GM12878 (cell line): ENCODE results near the gene ADD2. TPM values are rescaled to one million over a fixed set of nuclear protein-coding genes. Genes with fewer than 3 reads are reported as not detected.

Experiments used
- ATAC-seq: fragments of 200-7000 bp; cut with Tn5 transposase; 3 replicates; pipeline ENCODE4 v1.9.1; 2020; ENCODE audit warnings: mild to moderate bottlenecking, moderate library complexity
- BruUV-seq: library from RNA; stranded (reverse); fragments of 400-500 nt; replicated peaks from 2 replicates; lab custom pipeline; 2021; lab: Mats Ljungman, UMichigan
- CTCF ChIA-PET: fragments of 300-600 bp; sonication (Branson Sonifier 250); formaldehyde crosslinking; extraction: SDS; loops from one replicate; lab custom pipeline; 2021; ENCODE audit warnings: inconsistent platforms; lab: Yijun Ruan, JAX
- POLR2A ChIA-PET: fragments of 350-600 bp; formaldehyde crosslinking; extraction: SDS; loops from one replicate; lab custom pipeline; 2021; ENCODE audit warnings: inconsistent platforms; lab: Charles Lee
- RAD21 ChIA-PET: fragments of 300-600 bp; sonication (Branson Sonifier 250); formaldehyde crosslinking; loops from one replicate; lab custom pipeline; 2023; ENCODE audit warnings: antibody characterized with exemption; ENCODE audit not compliant: unreplicated experiment; lab: Charles Lee
- SMC1A ChIA-PET: fragments of 300-600 bp; sonication (Branson Sonifier 250); formaldehyde crosslinking; loops from one replicate; lab custom pipeline; 2023; ENCODE audit not compliant: unreplicated experiment, uncharacterized antibody; lab: Charles Lee
- DNase-seq: peaks from one replicate; pipeline ENCODE4 v3.0.0-alpha.2; 2011; ENCODE audit warnings: low read depth, low spot score
- FAIRE-seq: peaks from 3 replicates; lab custom pipeline; 2011; peaks lifted over from hg19 to GRCh38; lab: Jason Lieb, UNC
- H2AFZ ChIP-seq: 2 replicates; pipeline ENCODE4 v1.6.0; 2011; ENCODE audit warnings: low read depth, low read length, control low read depth; ENCODE audit not compliant: control insufficient read depth
- H3K27ac ChIP-seq: 2 replicates; pipeline ENCODE4 v1.5.1; 2011; ENCODE audit warnings: control low read depth; ENCODE audit not compliant: control insufficient read depth, insufficient read depth
- H3K27me3 ChIP-seq, 2 experiments: replicated peaks in 1 of 2; 2 replicates each; pipeline versions ENCODE4 v1.6.0 to v1.6.1; 2011; ENCODE audit warnings: low read length in 1 of 2; ENCODE audit not compliant: control insufficient read depth in 2 of 2, insufficient read depth in 2 of 2
- H3K36me3 ChIP-seq, 2 experiments: 2 replicates each; pipeline ENCODE4 v1.5.1; 2011; ENCODE audit warnings: low read length in 1 of 2; ENCODE audit not compliant: control insufficient read depth in 2 of 2, insufficient read depth in 2 of 2
- H3K4me1 ChIP-seq: 2 replicates; pipeline ENCODE4 v1.6.1; 2011; ENCODE audit warnings: mild to moderate bottlenecking, low read length, moderate library complexity, mixed read lengths; ENCODE audit not compliant: control insufficient read depth, insufficient read depth
- H3K4me2 ChIP-seq: 2 replicates; pipeline ENCODE4 v1.6.0; 2011; ENCODE audit warnings: control low read depth; ENCODE audit not compliant: control insufficient read depth, insufficient read depth
- H3K4me3 ChIP-seq: fragments of 200-600 bp; sonication (generic); 2 replicates; pipeline ENCODE4 v1.5.1; 2016
- H3K79me2 ChIP-seq: 2 replicates; pipeline ENCODE4 v1.6.0; 2011; ENCODE audit warnings: low read length; ENCODE audit not compliant: control insufficient read depth, insufficient read depth
- H3K9ac ChIP-seq: 2 replicates; pipeline ENCODE4 v1.8.0; 2011; ENCODE audit warnings: low read length, control low read depth, mixed read lengths; ENCODE audit not compliant: control insufficient read depth, insufficient read depth
- H3K9me3 ChIP-seq: replicated peaks from 3 replicates; pipeline ENCODE4 v1.5.1; 2011; ENCODE audit warnings: mild to moderate bottlenecking, low read length; ENCODE audit not compliant: control insufficient read depth, insufficient read depth
- H4K20me1 ChIP-seq: 2 replicates; pipeline ENCODE4 v1.6.0; 2011; ENCODE audit not compliant: control insufficient read depth, insufficient read depth
- ATF7 ChIP-seq: fragments of 450-650 bp; IDR thresholded peaks from 2 replicates; pipeline ENCODE4 v1.6.1; 2016; ENCODE audit warnings: low read depth, mild to moderate bottlenecking
- BMI1 ChIP-seq: fragments of 450-650 bp; IDR thresholded peaks from 2 replicates; pipeline ENCODE4 v1.6.1; 2016; ENCODE audit warnings: mild to moderate bottlenecking, moderate library complexity, borderline replicate concordance
- CHD1 ChIP-seq: IDR thresholded peaks from 2 replicates; pipeline ENCODE4 v1.6.1; 2012; ENCODE audit warnings: low read depth, low read length, improper control_type of control experiment
- HCFC1 ChIP-seq: fragments of 150-350 bp; IDR thresholded peaks from 2 replicates; pipeline ENCODE4 v1.6.1; 2014; ENCODE audit warnings: low read length
- HDAC2 ChIP-seq: fragments of 200-600 bp; sonication (generic); IDR thresholded peaks from 2 replicates; pipeline ENCODE4 v1.6.1; 2017
- HDAC6 ChIP-seq: fragments of 200-600 bp; sonication (generic); IDR thresholded peaks from one replicate; pipeline ENCODE4 v1.8.0; 2017; ENCODE audit warnings: antibody characterized with exemption; ENCODE audit not compliant: unreplicated experiment
- NR2F1 ChIP-seq: fragments of 450-650 bp; conservative IDR thresholded peaks from 2 replicates; pipeline ENCODE4 v1.6.1; 2017; ENCODE audit warnings: mild to moderate bottlenecking
- NRF1 ChIP-seq: conservative IDR thresholded peaks from 2 replicates; pipeline ENCODE4 v1.6.1; 2011; ENCODE audit warnings: mild to moderate bottlenecking, low read depth, low read length, improper control_type of control experiment
- WRNIP1 ChIP-seq: IDR thresholded peaks from 2 replicates; pipeline ENCODE4 v1.6.1; 2011; ENCODE audit warnings: low read depth, low read length, improper control_type of control experiment, borderline replicate concordance
- WGBS: methylation state at CpG from one replicate; pipeline ENCODE4 v1.1.6; 2016; ENCODE audit warnings: low lambda C conversion rate; ENCODE audit not compliant: insufficient replicate concordance, insufficient coverage; ENCODE audit errors: missing lambda C conversion rate; 5-methylcytosine and 5-hydroxymethylcytosine counted together
- in situ Hi-C: fragments of 300-500 bp; cut with MboI; formaldehyde crosslinking; loops from 9 replicates; pipeline ENCODE4 v1.14.3; 2018; ENCODE audit warnings: mixed read lengths
- intact Hi-C: fragments of 100-400 bp; cut with micrococcal nuclease; formaldehyde crosslinking; loops from one replicate; pipeline ENCODE4 v1.14.2; 2022; ENCODE audit not compliant: unreplicated experiment
- polyA plus RNA-seq, 11 experiments: library from polyadenylated mRNA; depleted of rRNA in 4 of 11; unstranded in 6 of 11; stranded (reverse) in 5 of 11; fragments of >200 nt; fragmentation: Nextera tagmentation in 4 of 11; fragmentation: Illumina TruSeq in 1 of 11; extraction: Ambion mirVana in 4 of 11; extraction: Trizol in 1 of 11; gene quantifications; 1 replicate in 1 of 11; 2 replicates in 10 of 11; pipeline versions ENCODE4 v1.2.1 to v1.2.3, GENCODE V29; 2011 to 2016; ENCODE audit warnings: inconsistent platforms in 2 of 11, missing spikeins in 2 of 11, low read depth in 1 of 11
- total RNA-seq, 4 experiments: library from RNA; depleted of rRNA in 3 of 4; stranded (reverse); fragments of >200 nt in 3 of 4; fragmentation: Illumina TruSeq in 1 of 4; extraction: Trizol in 1 of 4; gene quantifications; 2 replicates each; pipeline versions ENCODE4 v1.2.1 to v1.2.3, GENCODE V29; 2013 to 2021
- TF ChIP-seq, protein P1 (sequence below), 3 experiments: IDR thresholded peaks in 2 of 3; conservative IDR thresholded peaks in 1 of 3; 2 replicates each; pipeline ENCODE4 v1.5.1; 2011; ENCODE audit warnings: low read depth in 3 of 3, low read length in 3 of 3, mild to moderate bottlenecking in 3 of 3, control low read depth in 2 of 3, moderate library complexity in 2 of 3, inconsistent platforms in 1 of 3, mixed read lengths in 1 of 3; ENCODE audit not compliant: control insufficient read depth in 2 of 3, insufficient read depth in 1 of 3; ENCODE audit errors: extremely low read depth in 1 of 3
- TF ChIP-seq, protein P2 (sequence below): fragments of 450-650 bp; IDR thresholded peaks from 2 replicates; pipeline ENCODE4 v1.6.1; 2017; ENCODE audit warnings: antibody characterized with exemption, mild to moderate bottlenecking, moderate library complexity

ADD2 gene
- total and polyA plus RNA-seq, 10 of the 15 experiments (the other 5 are each of a cell fraction or from before 2014, with no cell fraction given) = 0.05 to 0.13 (median 0.08) TPM; not detected in 7

DNA sequence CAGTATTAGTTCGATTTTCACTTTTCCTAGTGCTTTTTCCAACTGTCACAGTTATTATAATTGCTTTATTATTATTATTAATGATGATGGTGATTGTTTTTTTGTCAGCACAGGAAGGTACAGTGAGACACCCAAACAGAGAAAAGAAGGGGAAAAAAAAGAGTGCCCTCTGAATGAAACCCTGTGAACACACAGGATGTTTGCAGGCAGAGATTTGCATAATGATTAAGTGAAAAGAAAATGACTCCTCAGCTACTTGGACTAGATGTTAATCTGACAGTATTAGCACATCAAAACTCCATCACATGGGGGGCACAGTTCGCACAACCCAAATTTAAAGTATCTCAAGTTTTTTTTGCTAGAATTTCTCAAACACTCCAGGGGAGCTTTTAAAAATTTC, 32.9 kb downstream of the ADD2 start:
- 3% methylated on average over 2 of the region's 2 CpGs for WGBS
- Histone ChIP-seq H3K4me1 (no peaks in the 10 kb centered on the region), H3K27me3 (no peaks in the 10 kb centered on the region), H3K27ac (no peak overlapping the region), H3K4me2 (no peak overlapping the region), H3K9ac (no peak overlapping the region), H3K36me3 (no peaks in the 10 kb centered on the region), H2AFZ (no peak overlapping the region), H3K9me3 (no peaks in the 10 kb centered on the region), H4K20me1 (no peaks in the 10 kb centered on the region), H3K79me2 (no peaks in the 10 kb centered on the region), H3K4me3 (no peak overlapping the region)
- in situ Hi-C loops = no loop called here
- FAIRE-seq (no peak), ATAC-seq (no peak), DNase-seq (no peak)
- TF ChIP-seq NR2F1 = no peak
- TF ChIP-seq HDAC6 = no peak
- no peak for TF ChIP-seq CHD1
- no peak for TF ChIP-seq NRF1
- no peak for TF ChIP-seq ATF7
- no peak for TF ChIP-seq WRNIP1
- no peak for TF ChIP-seq HDAC2
- no peak for TF ChIP-seq BMI1
- TF ChIP-seq HCFC1 = no peak
- TF ChIP-seq, protein P1, sequence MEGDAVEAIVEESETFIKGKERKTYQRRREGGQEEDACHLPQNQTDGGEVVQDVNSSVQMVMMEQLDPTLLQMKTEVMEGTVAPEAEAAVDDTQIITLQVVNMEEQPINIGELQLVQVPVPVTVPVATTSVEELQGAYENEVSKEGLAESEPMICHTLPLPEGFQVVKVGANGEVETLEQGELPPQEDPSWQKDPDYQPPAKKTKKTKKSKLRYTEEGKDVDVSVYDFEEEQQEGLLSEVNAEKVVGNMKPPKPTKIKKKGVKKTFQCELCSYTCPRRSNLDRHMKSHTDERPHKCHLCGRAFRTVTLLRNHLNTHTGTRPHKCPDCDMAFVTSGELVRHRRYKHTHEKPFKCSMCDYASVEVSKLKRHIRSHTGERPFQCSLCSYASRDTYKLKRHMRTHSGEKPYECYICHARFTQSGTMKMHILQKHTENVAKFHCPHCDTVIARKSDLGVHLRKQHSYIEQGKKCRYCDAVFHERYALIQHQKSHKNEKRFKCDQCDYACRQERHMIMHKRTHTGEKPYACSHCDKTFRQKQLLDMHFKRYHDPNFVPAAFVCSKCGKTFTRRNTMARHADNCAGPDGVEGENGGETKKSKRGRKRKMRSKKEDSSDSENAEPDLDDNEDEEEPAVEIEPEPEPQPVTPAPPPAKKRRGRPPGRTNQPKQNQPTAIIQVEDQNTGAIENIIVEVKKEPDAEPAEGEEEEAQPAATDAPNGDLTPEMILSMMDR (IDR thresholded peaks at IDR 0.05 in 2 of 3, conservative IDR thresholded peaks at IDR 0.05 in 1 of 3; ENCODE audit: control insufficient read depth in 2 of 3, extremely low read depth in 1 of 3, insufficient read depth in 1 of 3, low read depth in 3 of 3, low read length in 3 of 3) = no peak
- TF ChIP-seq, protein P2, sequence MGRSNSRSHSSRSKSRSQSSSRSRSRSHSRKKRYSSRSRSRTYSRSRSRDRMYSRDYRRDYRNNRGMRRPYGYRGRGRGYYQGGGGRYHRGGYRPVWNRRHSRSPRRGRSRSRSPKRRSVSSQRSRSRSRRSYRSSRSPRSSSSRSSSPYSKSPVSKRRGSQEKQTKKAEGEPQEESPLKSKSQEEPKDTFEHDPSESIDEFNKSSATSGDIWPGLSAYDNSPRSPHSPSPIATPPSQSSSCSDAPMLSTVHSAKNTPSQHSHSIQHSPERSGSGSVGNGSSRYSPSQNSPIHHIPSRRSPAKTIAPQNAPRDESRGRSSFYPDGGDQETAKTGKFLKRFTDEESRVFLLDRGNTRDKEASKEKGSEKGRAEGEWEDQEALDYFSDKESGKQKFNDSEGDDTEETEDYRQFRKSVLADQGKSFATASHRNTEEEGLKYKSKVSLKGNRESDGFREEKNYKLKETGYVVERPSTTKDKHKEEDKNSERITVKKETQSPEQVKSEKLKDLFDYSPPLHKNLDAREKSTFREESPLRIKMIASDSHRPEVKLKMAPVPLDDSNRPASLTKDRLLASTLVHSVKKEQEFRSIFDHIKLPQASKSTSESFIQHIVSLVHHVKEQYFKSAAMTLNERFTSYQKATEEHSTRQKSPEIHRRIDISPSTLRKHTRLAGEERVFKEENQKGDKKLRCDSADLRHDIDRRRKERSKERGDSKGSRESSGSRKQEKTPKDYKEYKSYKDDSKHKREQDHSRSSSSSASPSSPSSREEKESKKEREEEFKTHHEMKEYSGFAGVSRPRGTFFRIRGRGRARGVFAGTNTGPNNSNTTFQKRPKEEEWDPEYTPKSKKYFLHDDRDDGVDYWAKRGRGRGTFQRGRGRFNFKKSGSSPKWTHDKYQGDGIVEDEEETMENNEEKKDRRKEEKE = no peak
- no TSS peak for BruUV-seq
- intact Hi-C loops = no loop called here
- ChIA-PET CTCF (no interaction called here), SMC1A (no interaction called here), RAD21 (no interaction called here), POLR2A (no interaction called here)
